H9 (cell line): ENCODE measurements around the gene DGLUCY. TPM values are rescaled to one million over a fixed set of nuclear protein-coding genes. Genes with fewer than 3 reads are reported as not detected.

Experiments used
- DNase-seq: peaks from one replicate; pipeline ENCODE4 v3.0.0-alpha.2; 2017
- H2AFZ ChIP-seq: one replicate; pipeline ENCODE4 v1.6.1; 2013; ENCODE audit warnings: mild to moderate bottlenecking, low read length, control low read depth, moderate library complexity
- H2AK5ac ChIP-seq: 2 replicates; pipeline ENCODE4 v1.6.1; 2013; ENCODE audit warnings: low read length, control low read depth, mixed read lengths; ENCODE audit not compliant: insufficient read length
- H2BK120ac ChIP-seq: one replicate; pipeline ENCODE4 v1.6.1; 2013; ENCODE audit warnings: low read depth, mild to moderate bottlenecking, low read length, control low read depth, inconsistent platforms; ENCODE audit not compliant: poor library complexity, severe bottlenecking
- H2BK12ac ChIP-seq: 2 replicates; pipeline ENCODE4 v1.6.1; 2013; ENCODE audit warnings: low read length, control low read depth, mixed read lengths, low read depth; ENCODE audit not compliant: insufficient read length
- H2BK15ac ChIP-seq: 2 replicates; pipeline ENCODE4 v1.6.1; 2013; ENCODE audit warnings: low read depth, low read length, control low read depth
- H2BK20ac ChIP-seq: one replicate; pipeline ENCODE4 v1.6.1; 2013; ENCODE audit warnings: low read depth, mild to moderate bottlenecking, low read length, control low read depth, inconsistent platforms; ENCODE audit not compliant: poor library complexity, severe bottlenecking
- H2BK5ac ChIP-seq: 2 replicates; pipeline ENCODE4 v1.6.1; 2013; ENCODE audit warnings: low read length, control low read depth, mixed read lengths; ENCODE audit not compliant: insufficient read length
- H3K14ac ChIP-seq: 2 replicates; pipeline ENCODE4 v1.6.1; 2013; ENCODE audit warnings: low read length, control low read depth; ENCODE audit not compliant: insufficient read depth
- H3K18ac ChIP-seq: 2 replicates; pipeline ENCODE4 v1.6.1; 2013; ENCODE audit warnings: low read depth, mild to moderate bottlenecking, mixed read lengths, low read length, control low read depth; ENCODE audit not compliant: insufficient read length
- H3K23ac ChIP-seq: 2 replicates; pipeline ENCODE4 v1.6.1; 2013; ENCODE audit warnings: low read length, control low read depth, mixed read lengths, low read depth; ENCODE audit not compliant: insufficient read length
- H3K23me2 ChIP-seq: 2 replicates; pipeline ENCODE4 v1.6.1; 2013; ENCODE audit warnings: low read depth, mild to moderate bottlenecking, mixed read lengths, low read length, control low read depth; ENCODE audit not compliant: insufficient read length, poor library complexity, severe bottlenecking
- H3K27ac ChIP-seq: 2 replicates; pipeline ENCODE4 v1.5.1; 2013; ENCODE audit warnings: low read length, control low read depth, mixed read lengths, low read depth; ENCODE audit not compliant: insufficient read length
- H3K27me3 ChIP-seq: 2 replicates; pipeline ENCODE4 v1.6.1; 2013; ENCODE audit warnings: low read length, control low read depth, inconsistent platforms; ENCODE audit not compliant: insufficient read depth
- H3K4ac ChIP-seq: 2 replicates; pipeline ENCODE4 v1.6.1; 2013; ENCODE audit warnings: low read depth, mild to moderate bottlenecking, control low read depth, inconsistent platforms, low read length, moderate library complexity
- H3K4me1 ChIP-seq: 2 replicates; pipeline ENCODE4 v1.6.1; 2013; ENCODE audit warnings: low read length, control low read depth, inconsistent platforms; ENCODE audit not compliant: insufficient read depth
- H3K4me2 ChIP-seq: 2 replicates; pipeline ENCODE4 v1.6.1; 2013; ENCODE audit warnings: low read length, control low read depth, mixed read lengths; ENCODE audit not compliant: insufficient read length, insufficient read depth
- H3K56ac ChIP-seq: 2 replicates; pipeline ENCODE4 v1.6.1; 2013; ENCODE audit warnings: low read depth, mild to moderate bottlenecking, mixed read lengths, low read length, control low read depth; ENCODE audit not compliant: insufficient read length
- H3K79me1 ChIP-seq: 2 replicates; pipeline ENCODE4 v1.6.1; 2013; ENCODE audit warnings: low read depth, mild to moderate bottlenecking, moderate library complexity, low read length, control low read depth, inconsistent platforms; ENCODE audit not compliant: insufficient read depth, poor library complexity, severe bottlenecking
- H3K79me2 ChIP-seq: 2 replicates; pipeline ENCODE4 v1.6.1; 2013; ENCODE audit warnings: low read length, control low read depth, inconsistent platforms; ENCODE audit not compliant: insufficient read depth
- H3K9ac ChIP-seq: 2 replicates; pipeline ENCODE4 v1.6.1; 2013; ENCODE audit warnings: low read length, control low read depth, mixed read lengths; ENCODE audit not compliant: insufficient read length; ENCODE audit errors: extremely low read depth
- H3K9me3 ChIP-seq: one replicate; pipeline ENCODE4 v1.6.1; 2013; ENCODE audit warnings: low read depth, low read length, inconsistent platforms; ENCODE audit not compliant: control insufficient read depth
- H3T11ph ChIP-seq: one replicate; pipeline ENCODE4 v1.6.1; 2013; ENCODE audit warnings: mild to moderate bottlenecking, low read length, control low read depth, inconsistent platforms
- H4K20me1 ChIP-seq: one replicate; pipeline ENCODE4 v1.6.1; 2013; ENCODE audit not compliant: control insufficient read depth, insufficient read length, insufficient read depth
- H4K5ac ChIP-seq: 2 replicates; pipeline ENCODE4 v1.6.1; 2013; ENCODE audit warnings: low read depth, mild to moderate bottlenecking, mixed read lengths, low read length, control low read depth; ENCODE audit not compliant: insufficient read length
- H4K8ac ChIP-seq: replicated peaks from 2 replicates; pipeline ENCODE4 v1.6.1; 2013; ENCODE audit warnings: low read length, control low read depth, mixed read lengths, low read depth; ENCODE audit not compliant: insufficient read length
- H4K91ac ChIP-seq: 2 replicates; pipeline ENCODE4 v1.6.1; 2013; ENCODE audit warnings: low read depth, mild to moderate bottlenecking, moderate library complexity, mixed read lengths, low read length, control low read depth; ENCODE audit not compliant: insufficient read length
- H3K27ac Mint-ChIP-seq, 3 experiments: 2 replicates in 2 of 3; 3 replicates in 1 of 3; pipeline ENCODE4 v1.8.0; 2020 to 2021; ENCODE audit warnings: mixed read lengths in 3 of 3, mild to moderate bottlenecking in 1 of 3, moderate library complexity in 1 of 3
- H3K27me3 Mint-ChIP-seq: 2 replicates; pipeline ENCODE4 v1.8.0; 2021; ENCODE audit warnings: low read depth, mild to moderate bottlenecking, moderate library complexity, mixed read lengths
- H3K36me3 Mint-ChIP-seq, 3 experiments: 2 replicates in 2 of 3; 3 replicates in 1 of 3; pipeline ENCODE4 v1.8.0; 2020 to 2021; ENCODE audit warnings: low read depth in 3 of 3, mixed read lengths in 3 of 3; ENCODE audit not compliant: insufficient read depth in 1 of 3
- H3K4me1 Mint-ChIP-seq, 2 experiments: 2 replicates each; pipeline ENCODE4 v1.8.0; 2020; ENCODE audit warnings: mixed read lengths in 2 of 2
- H3K4me3 Mint-ChIP-seq, 2 experiments: 2 replicates in 1 of 2; 3 replicates in 1 of 2; pipeline ENCODE4 v1.8.0; 2020 to 2021; ENCODE audit warnings: mild to moderate bottlenecking in 2 of 2, mixed read lengths in 2 of 2, moderate library complexity in 1 of 2
- H3K9me3 Mint-ChIP-seq, 2 experiments: 2 replicates in 1 of 2; 3 replicates in 1 of 2; pipeline ENCODE4 v1.8.0; 2020; ENCODE audit warnings: mild to moderate bottlenecking in 2 of 2, mixed read lengths in 2 of 2, moderate library complexity in 1 of 2
- WGBS: extraction: QIAGEN DNeasy Blood & Tissue Kit; methylation state at CpG from one replicate; pipeline ENCODE4 v1.1.7; 2013; ENCODE audit warnings: missing lambda C conversion rate, low lambda C conversion rate, mixed read lengths; ENCODE audit not compliant: insufficient read length; ENCODE audit errors: extremely low coverage; 5-methylcytosine and 5-hydroxymethylcytosine counted together
- total RNA-seq: library from RNA; stranded (reverse); gene quantifications from 2 replicates; pipeline ENCODE4 v1.2.1, GENCODE V29; 2021
- TF ChIP-seq, protein P1 (sequence below): fragments of 200-600 bp; sonication (generic); conservative IDR thresholded peaks from 3 replicates; pipeline ENCODE4 v1.8.0; 2021; ENCODE audit warnings: antibody characterized with exemption, mild to moderate bottlenecking

Gene DGLUCY
- total RNA-seq, 1 experiment from 2014 or later: 29.6 TPM

DNA sequence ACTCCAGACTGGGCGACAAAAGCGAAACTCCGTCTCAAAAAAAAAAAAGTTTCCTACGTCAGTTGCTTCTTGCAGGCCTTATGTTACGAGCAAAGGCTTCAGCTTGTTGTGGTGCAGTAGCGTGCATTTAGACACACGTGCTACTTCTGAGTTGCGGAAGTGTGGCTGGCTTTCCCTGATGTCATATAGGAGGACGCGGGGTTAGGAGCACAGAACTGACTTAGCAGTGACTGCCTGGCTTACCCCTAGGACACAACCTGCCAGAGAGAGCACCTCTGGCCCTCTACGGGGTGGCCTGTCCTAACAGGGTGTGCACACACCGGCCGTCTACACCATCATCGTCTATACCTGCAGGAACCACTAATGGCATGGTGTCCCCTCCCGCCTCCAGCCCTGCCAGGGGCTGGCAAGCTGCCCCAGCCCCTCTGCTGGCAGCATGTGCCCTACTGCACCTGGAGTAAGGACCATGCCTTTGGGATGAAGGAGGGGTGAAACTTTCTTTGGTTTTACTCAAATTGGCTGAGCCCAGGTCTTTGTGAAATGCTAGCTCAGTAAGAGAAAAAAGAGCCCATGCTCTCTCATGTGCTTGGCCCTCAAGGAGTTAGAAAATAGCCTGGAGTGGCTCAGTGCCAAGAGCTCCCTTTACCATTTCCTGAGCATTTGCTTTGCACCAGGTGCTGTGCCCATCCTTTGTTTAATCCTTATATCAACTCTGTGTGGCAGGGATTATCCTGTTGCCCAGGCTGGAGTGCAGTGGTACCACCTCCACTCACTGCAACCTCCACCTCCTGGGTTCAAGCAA lies 132.4 kb downstream of the DGLUCY start:
- Histone ChIP-seq H3K4me1 (no peaks in the 10 kb centered on the region), H2AK5ac (no peak overlapping the region), H4K8ac (no peak overlapping the region), H2BK15ac (no peak overlapping the region), H2BK120ac (no peak overlapping the region), H2BK5ac (no peak overlapping the region), H3K4ac (no peak overlapping the region), H3K23ac (no peak overlapping the region), H3K9ac (no peak overlapping the region), H3K27ac (no peak overlapping the region), H4K20me1 (no peaks in the 10 kb centered on the region), H2AFZ (no peak overlapping the region), H3K79me2 (no peaks in the 10 kb centered on the region), H4K5ac (no peak overlapping the region), H3K56ac (no peak overlapping the region), H3K14ac (no peak overlapping the region), H3K23me2 (no peaks in the 10 kb centered on the region), H3K18ac (no peak overlapping the region), H4K91ac (no peak overlapping the region), H3T11ph (no peak overlapping the region), H3K27me3 (no peaks in the 10 kb centered on the region), H2BK12ac (no peak overlapping the region), H3K9me3 (no peaks in the 10 kb centered on the region), H3K4me2 (no peak overlapping the region), H3K79me1 (no peaks in the 10 kb centered on the region), H2BK20ac (no peak overlapping the region)
- Mint-ChIP-seq H3K27me3 (peaks cover 19% of the 10 kb centered on the region), H3K4me3 (no peak overlapping the region), H3K4me1 (peaks cover 6 to 15% of the 10 kb centered on the region in 2 experiments), H3K9me3 (no peaks in the 10 kb centered on the region; a peak in 3 of 5 replicates), H3K36me3 (no peaks in the 10 kb centered on the region; a peak in 1 of 7 replicates), H3K27ac (no peak overlapping the region; a peak in 1 of 7 replicates)
- TF ChIP-seq, protein P1, sequence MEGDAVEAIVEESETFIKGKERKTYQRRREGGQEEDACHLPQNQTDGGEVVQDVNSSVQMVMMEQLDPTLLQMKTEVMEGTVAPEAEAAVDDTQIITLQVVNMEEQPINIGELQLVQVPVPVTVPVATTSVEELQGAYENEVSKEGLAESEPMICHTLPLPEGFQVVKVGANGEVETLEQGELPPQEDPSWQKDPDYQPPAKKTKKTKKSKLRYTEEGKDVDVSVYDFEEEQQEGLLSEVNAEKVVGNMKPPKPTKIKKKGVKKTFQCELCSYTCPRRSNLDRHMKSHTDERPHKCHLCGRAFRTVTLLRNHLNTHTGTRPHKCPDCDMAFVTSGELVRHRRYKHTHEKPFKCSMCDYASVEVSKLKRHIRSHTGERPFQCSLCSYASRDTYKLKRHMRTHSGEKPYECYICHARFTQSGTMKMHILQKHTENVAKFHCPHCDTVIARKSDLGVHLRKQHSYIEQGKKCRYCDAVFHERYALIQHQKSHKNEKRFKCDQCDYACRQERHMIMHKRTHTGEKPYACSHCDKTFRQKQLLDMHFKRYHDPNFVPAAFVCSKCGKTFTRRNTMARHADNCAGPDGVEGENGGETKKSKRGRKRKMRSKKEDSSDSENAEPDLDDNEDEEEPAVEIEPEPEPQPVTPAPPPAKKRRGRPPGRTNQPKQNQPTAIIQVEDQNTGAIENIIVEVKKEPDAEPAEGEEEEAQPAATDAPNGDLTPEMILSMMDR: no peak
- DNase-seq: no peak
- no CpG with 5 or more reads among the region's 15 CpGs for WGBS
